GM06990 (cell line): Measurements from ENCODE around the gene NUPR2.
"Not testable (repeated sequence)": the region's sequence is repeated elsewhere in the genome, so short reads cannot be mapped to it uniquely, and the experiment has no call there.

Experiments used
- DNase-seq: peaks from one replicate; pipeline ENCODE4 v3.0.0-alpha.2; 2011; ENCODE audit not compliant: insufficient read length; ENCODE audit errors: extremely low read depth
- H3K27me3 ChIP-seq: replicated peaks from 2 replicates; pipeline ENCODE4 v1.6.0; 2011; ENCODE audit warnings: low read length; ENCODE audit not compliant: control insufficient read depth, insufficient read depth
- H3K36me3 ChIP-seq: 2 replicates; pipeline ENCODE4 v1.5.1; 2011; ENCODE audit warnings: low read length; ENCODE audit not compliant: control insufficient read depth, insufficient read depth
- H3K4me3 ChIP-seq: replicated peaks from 2 replicates; pipeline ENCODE4 v1.5.1; 2011; ENCODE audit warnings: low read depth, mild to moderate bottlenecking, control low read depth, low read length
- CTCF ChIP-seq: IDR thresholded peaks from 2 replicates; pipeline ENCODE4 v1.5.1; 2011; ENCODE audit warnings: low read length, control low read depth, mild to moderate bottlenecking, inconsistent platforms; ENCODE audit not compliant: insufficient read depth, poor library complexity, severe bottlenecking

NUPR2 gene

DNA sequence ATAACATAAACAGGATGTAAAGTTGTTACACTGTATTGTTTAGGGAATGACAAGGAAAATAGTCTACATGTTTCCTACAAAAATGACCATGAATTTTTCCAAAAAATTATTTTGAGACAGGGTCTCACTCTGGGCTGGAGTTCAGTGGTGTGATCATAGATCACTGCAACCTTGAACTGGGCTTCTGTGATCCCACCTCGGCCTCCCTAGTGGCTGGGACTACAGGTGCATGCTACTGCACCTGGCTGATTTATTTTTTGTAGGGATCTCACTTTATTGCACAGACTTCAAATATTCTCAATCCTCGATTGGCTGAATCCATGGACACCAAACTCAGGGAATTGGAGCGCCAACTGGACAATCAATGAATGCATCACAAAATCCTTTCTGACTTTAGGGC lies 16.6 kb downstream of the NUPR2 start:
- Histone ChIP-seq H3K36me3 (peaks cover 17% of the 10 kb centered on the region), H3K4me3 (no peak overlapping the region), H3K27me3 (no peaks in the 10 kb centered on the region)
- no peak for TF ChIP-seq CTCF
- DNase-seq: no peak

- H3K27me3 ChIP-seq, H3K4me3 ChIP-seq, DNase-seq: not testable (repeated sequence)
- peaks cover 12% of the 10 kb centered on the region for H3K36me3 ChIP-seq
These were observed 17.8 kb downstream of the NUPR2 start for GRCh38 chr7:56098187-56099008.

DNA sequence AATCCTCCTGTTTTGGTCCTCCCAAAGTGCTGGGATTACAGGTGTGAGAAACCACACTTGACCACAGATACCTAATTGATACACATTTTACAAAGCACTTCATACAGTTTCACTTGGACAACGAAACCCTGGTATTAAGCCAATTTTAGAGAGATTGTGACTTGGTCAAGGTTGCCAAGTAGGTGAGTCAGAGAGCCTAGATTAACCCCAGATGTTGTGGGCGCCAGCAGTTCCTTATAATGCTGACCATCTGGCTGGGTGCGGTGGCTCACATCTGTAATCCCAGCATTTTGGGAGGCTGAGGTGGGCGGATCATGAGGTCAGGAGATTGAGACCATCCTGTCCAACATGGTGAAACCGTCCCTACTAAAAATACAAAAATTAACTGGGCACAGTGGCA lies 18.5 kb downstream of the NUPR2 start:
- TF ChIP-seq CTCF: no peak
- no peak overlapping the region for H3K4me3 ChIP-seq
- peaks cover 10% of the 10 kb centered on the region for H3K36me3 ChIP-seq
- no peak for DNase-seq
- H3K27me3 ChIP-seq: no peaks in the 10 kb centered on the region

- H3K4me3 ChIP-seq: no peak within 1 kb of the TSS
- H3K27me3 ChIP-seq: no peaks in the 10 kb centered on the region
- TF ChIP-seq CTCF: no peak
- no peaks in the 10 kb centered on the region; the same call in 1 of the 2 replicates for H3K36me3 ChIP-seq
- no peak for DNase-seq
These were observed 23.3 kb downstream of the NUPR2 start, which contains the start of gene PHKG1 for GRCh38 chr7:56092789-56093531. PHKG1 (minus strand) TSS chr7:56092952; CDS start chr7:56088941, 4,011 bp downstream.

DNA sequence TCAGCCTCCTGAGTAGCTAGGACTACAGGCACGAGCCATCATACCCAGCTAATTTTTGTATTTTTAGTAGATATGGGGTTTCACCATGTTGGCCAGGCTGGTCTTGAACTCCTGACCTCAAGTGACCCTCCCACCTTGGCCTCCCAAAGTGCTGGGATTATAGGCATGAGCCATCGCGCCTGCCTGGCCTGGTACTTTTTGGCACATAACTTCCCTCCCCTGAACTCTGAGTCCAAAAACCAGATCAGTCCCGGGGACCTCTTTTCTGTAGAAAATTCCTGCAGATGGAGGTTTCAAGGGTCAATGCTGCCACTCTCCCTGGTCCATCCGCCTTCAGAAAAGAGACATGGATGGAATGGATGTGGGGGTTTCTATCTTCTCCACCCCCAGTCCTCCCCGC lies 23.8 kb downstream of the NUPR2 start:
- H3K4me3 ChIP-seq, H3K27me3 ChIP-seq, H3K36me3 ChIP-seq, DNase-seq: not testable (repeated sequence)

DNA sequence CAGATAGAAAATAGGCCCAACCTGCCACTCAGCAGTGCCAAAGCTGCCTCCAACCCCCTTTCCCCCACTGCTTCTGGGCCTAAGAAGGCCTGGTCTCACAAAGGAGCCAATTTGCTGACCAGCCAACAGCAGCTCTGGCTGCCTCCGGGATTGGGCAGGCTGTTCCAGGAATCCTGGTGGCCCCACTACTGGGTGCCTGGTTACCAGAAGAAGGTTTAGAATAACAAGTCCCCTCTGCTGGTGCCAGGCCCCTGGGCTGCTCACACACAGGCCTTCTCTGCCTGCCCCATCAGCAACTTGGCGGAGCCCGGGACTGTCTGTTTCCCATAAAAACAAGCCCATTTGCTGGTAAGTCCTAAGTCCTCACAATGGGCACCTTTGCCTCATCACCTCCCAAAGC lies 24.6 kb downstream of the NUPR2 start:
- Histone ChIP-seq H3K36me3 (peaks cover 3% of the 10 kb centered on the region), H3K4me3 (no peak overlapping the region), H3K27me3 (no peaks in the 10 kb centered on the region)
- TF ChIP-seq CTCF: no peak
- no peak for DNase-seq
